H1 (cell line): ENCODE measurements around the gene BTN1A1. TPM values are rescaled to one million over a fixed set of nuclear protein-coding genes. Genes with fewer than 3 reads are reported as not detected.

ENCODE experiments used
- CTCF ChIA-PET: fragments of 300-600 bp; sonication (Branson Sonifier 250); formaldehyde crosslinking; loops from one replicate; lab custom pipeline; 2021; ENCODE audit not compliant: partially characterized antibody; lab: Charles Lee
- POLR2A ChIA-PET: fragments of 300-600 bp; sonication (Branson Sonifier 250); formaldehyde crosslinking; loops from one replicate; lab custom pipeline; 2021; ENCODE audit warnings: inconsistent platforms; ENCODE audit not compliant: partially characterized antibody; lab: Charles Lee
- DNase-seq, 2 experiments: peaks; one replicate each; pipeline versions ENCODE4 v3.0.0 to v3.0.0-alpha.2; 2010 to 2022; ENCODE audit warnings: low spot score in 2 of 2, low read depth in 1 of 2, mixed read lengths in 1 of 2
- FAIRE-seq: peaks from 2 replicates; lab custom pipeline; 2011; peaks lifted over from hg19 to GRCh38; lab: Jason Lieb, UNC
- H2AFZ ChIP-seq: 2 replicates; pipeline ENCODE4 v1.8.1; 2012; ENCODE audit warnings: low read length, inconsistent platforms
- H2AK5ac ChIP-seq: 2 replicates; pipeline ENCODE4 v1.6.1; 2013; ENCODE audit warnings: low read depth, low read length
- H2BK120ac ChIP-seq: replicated peaks from 2 replicates; pipeline ENCODE3; 2013; ENCODE audit warnings: low read depth, low read length, inconsistent platforms
- H2BK12ac ChIP-seq: 2 replicates; pipeline ENCODE4 v1.6.1; 2013; ENCODE audit warnings: low read depth, low read length
- H2BK15ac ChIP-seq: 2 replicates; pipeline ENCODE4 v1.6.1; 2013; ENCODE audit warnings: low read length
- H2BK20ac ChIP-seq: 2 replicates; pipeline ENCODE4 v1.6.1; 2013; ENCODE audit warnings: low read length
- H2BK5ac ChIP-seq: 2 replicates; pipeline ENCODE4 v1.6.1; 2013; ENCODE audit warnings: low read depth, low read length
- H3K14ac ChIP-seq: 2 replicates; pipeline ENCODE4 v1.6.1; 2013; ENCODE audit warnings: inconsistent platforms; ENCODE audit not compliant: insufficient read length
- H3K18ac ChIP-seq: 2 replicates; pipeline ENCODE4 v1.6.1; 2013; ENCODE audit warnings: low read length; ENCODE audit errors: extremely low read depth
- H3K23ac ChIP-seq: 2 replicates; pipeline ENCODE4 v1.6.1; 2013; ENCODE audit warnings: inconsistent platforms; ENCODE audit not compliant: insufficient read length
- H3K23me2 ChIP-seq: 2 replicates; pipeline ENCODE4 v1.6.1; 2013; ENCODE audit warnings: low read depth, low read length
- H3K27ac ChIP-seq: 2 replicates; pipeline ENCODE4 v1.6.1; 2011; ENCODE audit warnings: low read depth, low read length, inconsistent platforms
- H3K27me3 ChIP-seq, 4 experiments: replicated peaks in 1 of 4; 1 replicate in 1 of 4; 2 replicates in 3 of 4; pipeline versions ENCODE4 v1.6.1 to v1.8.1; 2011 to 2013; ENCODE audit warnings: low read length in 3 of 4, mild to moderate bottlenecking in 3 of 4, inconsistent platforms in 2 of 4, mixed read lengths in 2 of 4, moderate library complexity in 1 of 4; ENCODE audit not compliant: control insufficient read depth in 3 of 4, insufficient read depth in 3 of 4; ENCODE audit errors: extremely low read depth in 1 of 4
- H3K36me3 ChIP-seq, 4 experiments: 2 replicates each; pipeline versions ENCODE4 v1.6.1 to v1.8.1; 2011 to 2013; ENCODE audit warnings: mild to moderate bottlenecking in 4 of 4, low read length in 3 of 4, moderate library complexity in 2 of 4, control low read depth in 1 of 4, inconsistent platforms in 1 of 4; ENCODE audit not compliant: insufficient read depth in 4 of 4, control insufficient read depth in 2 of 4
- H3K4ac ChIP-seq: replicated peaks from 2 replicates; pipeline ENCODE3; 2013; ENCODE audit warnings: low read length, low read depth, mixed read lengths, inconsistent platforms; ENCODE audit not compliant: insufficient read length
- H3K4me1 ChIP-seq, 4 experiments: replicated peaks in 1 of 4; 1 replicate in 1 of 4; 2 replicates in 3 of 4; pipeline versions ENCODE4 v1.6.1 to v1.8.1; 2011 to 2013; ENCODE audit warnings: low read length in 3 of 4, inconsistent platforms in 2 of 4, mixed read lengths in 1 of 4; ENCODE audit not compliant: insufficient read depth in 4 of 4, control insufficient read depth in 3 of 4
- H3K4me2 ChIP-seq, 2 experiments: 2 replicates each; pipeline versions ENCODE4 v1.6.1 to v1.8.1; 2011 to 2013; ENCODE audit warnings: low read depth in 2 of 2, low read length in 2 of 2, control low read depth in 1 of 2, inconsistent platforms in 1 of 2, mild to moderate bottlenecking in 1 of 2; ENCODE audit not compliant: insufficient read depth in 1 of 2
- H3K4me3 ChIP-seq, 4 experiments: fragments of 200-600, 300-600 bp in 1 of 4; sonication (generic), shearing (Covaris generic), sonication (Bioruptor Twin) in 1 of 4; 2 replicates each; pipeline versions ENCODE4 v1.5.1 to v1.8.1; 2011 to 2016; ENCODE audit warnings: low read length in 4 of 4, low read depth in 3 of 4, control low read depth in 2 of 4, inconsistent platforms in 2 of 4, mild to moderate bottlenecking in 2 of 4, mixed read lengths in 1 of 4, moderate library complexity in 1 of 4; ENCODE audit not compliant: insufficient read depth in 2 of 4; ENCODE audit errors: extremely low read depth in 1 of 4
- H3K56ac ChIP-seq: replicated peaks from 2 replicates; pipeline ENCODE3; 2013; ENCODE audit warnings: low read depth, mild to moderate bottlenecking, mixed read lengths, low read length, inconsistent platforms; ENCODE audit not compliant: insufficient read length
- H3K79me1 ChIP-seq: 2 replicates; pipeline ENCODE4 v1.6.1; 2013; ENCODE audit warnings: low read depth, low read length, control low read depth
- H3K79me2 ChIP-seq, 2 experiments: 2 replicates each; pipeline versions ENCODE4 v1.6.1 to v1.8.1; 2012 to 2013; ENCODE audit warnings: low read length in 2 of 2, mild to moderate bottlenecking in 2 of 2, inconsistent platforms in 1 of 2; ENCODE audit not compliant: insufficient read depth in 2 of 2, control insufficient read depth in 1 of 2
- H3K9ac ChIP-seq, 4 experiments: replicated peaks in 1 of 4; 1 replicate in 1 of 4; 2 replicates in 3 of 4; pipeline versions ENCODE4 v1.6.1 to v1.8.1; 2011 to 2013; ENCODE audit warnings: low read depth in 3 of 4, low read length in 3 of 4, control low read depth in 2 of 4, mild to moderate bottlenecking in 2 of 4, moderate library complexity in 2 of 4, inconsistent platforms in 1 of 4; ENCODE audit errors: extremely low read depth in 1 of 4
- H3K9me3 ChIP-seq, 2 experiments: 2 replicates each; pipeline versions ENCODE4 v1.6.1 to v1.8.1; 2012 to 2013; ENCODE audit warnings: mild to moderate bottlenecking in 2 of 2, moderate library complexity in 2 of 2, control low read depth in 1 of 2, inconsistent platforms in 1 of 2, low read depth in 1 of 2, low read length in 1 of 2, mixed read lengths in 1 of 2; ENCODE audit not compliant: insufficient read depth in 2 of 2
- H4K20me1 ChIP-seq, 2 experiments: replicated peaks in 1 of 2; 2 replicates each; pipeline versions ENCODE3 to v1.8.1; 2011 to 2013; ENCODE audit warnings: inconsistent platforms in 2 of 2, low read length in 2 of 2, mild to moderate bottlenecking in 1 of 2; ENCODE audit not compliant: insufficient read depth in 2 of 2, control insufficient read depth in 1 of 2
- H4K5ac ChIP-seq: 2 replicates; pipeline ENCODE4 v1.6.1; 2013; ENCODE audit warnings: low read length, low read depth, mixed read lengths, inconsistent platforms; ENCODE audit not compliant: insufficient read length
- H4K8ac ChIP-seq: 2 replicates; pipeline ENCODE4 v1.8.0; 2013; ENCODE audit warnings: mild to moderate bottlenecking, moderate library complexity, low read length, inconsistent platforms; ENCODE audit not compliant: insufficient read depth; ENCODE audit errors: extremely low read depth
- H4K91ac ChIP-seq: replicated peaks from 2 replicates; pipeline ENCODE3; 2013; ENCODE audit warnings: low read length, mixed read lengths, inconsistent platforms; ENCODE audit not compliant: insufficient read length
- CHD1 ChIP-seq: IDR thresholded peaks from 2 replicates; pipeline ENCODE4 v1.6.1; 2012; ENCODE audit warnings: low read depth, low read length, improper control_type of control experiment
- CTCF ChIP-seq, 3 experiments: IDR thresholded peaks; 1 replicate in 2 of 3; 2 replicates in 1 of 3; pipeline versions ENCODE4 v1.5.1 to v1.6.1; 2011; ENCODE audit warnings: low read length in 3 of 3, mild to moderate bottlenecking in 3 of 3, inconsistent platforms in 2 of 3, low read depth in 1 of 3, moderate library complexity in 1 of 3; ENCODE audit not compliant: insufficient read depth in 1 of 3; ENCODE audit errors: control extremely low read depth in 1 of 3
- GABPA ChIP-seq: IDR thresholded peaks from 2 replicates; pipeline ENCODE4 v1.6.1; 2011; ENCODE audit warnings: mild to moderate bottlenecking, low read length, moderate library complexity, borderline replicate concordance; ENCODE audit not compliant: insufficient read depth
- HDAC6 ChIP-seq: IDR thresholded peaks from one replicate; pipeline ENCODE4 v1.7.1; 2012; ENCODE audit warnings: low read depth, mild to moderate bottlenecking, inconsistent platforms, low read length, moderate library complexity
- POLR2A ChIP-seq, 2 experiments: IDR thresholded peaks; 1 replicate in 1 of 2; 2 replicates in 1 of 2; pipeline ENCODE4 v1.6.1; 2011; ENCODE audit warnings: low read depth in 2 of 2, low read length in 2 of 2, mild to moderate bottlenecking in 2 of 2; ENCODE audit errors: control extremely low read depth in 1 of 2
- POU5F1 ChIP-seq: IDR thresholded peaks from 2 replicates; pipeline ENCODE4 v1.6.1; 2011; ENCODE audit warnings: low read depth, mild to moderate bottlenecking, low read length, moderate library complexity
- RFX5 ChIP-seq: IDR thresholded peaks from 2 replicates; pipeline ENCODE4 v1.6.1; 2011; ENCODE audit warnings: low read depth, low read length, improper control_type of control experiment, borderline replicate concordance
- RNF2 ChIP-seq: fragments of 200-900, 300-1000 bp; sonication (generic); IDR thresholded peaks from 2 replicates; pipeline ENCODE4 v1.7.1; 2016; ENCODE audit warnings: borderline replicate concordance, low read depth, mild to moderate bottlenecking, antibody characterized with exemption, low read length; ENCODE audit not compliant: poor library complexity, severe bottlenecking; ENCODE audit errors: missing control alignments
- SIRT6 ChIP-seq: IDR thresholded peaks from one replicate; pipeline ENCODE4 v1.7.1; 2012; ENCODE audit warnings: low read length, inconsistent platforms
- SUZ12 ChIP-seq: fragments of 200-600 bp; sonication (generic); IDR thresholded peaks from 2 replicates; pipeline ENCODE4 v1.6.1; 2012; ENCODE audit warnings: mild to moderate bottlenecking, inconsistent platforms, low read length, moderate library complexity, mixed read lengths
- ZNF274 ChIP-seq: IDR thresholded peaks from 2 replicates; pipeline ENCODE4 v1.7.0; 2012; ENCODE audit warnings: low read length, borderline replicate concordance; ENCODE audit errors: extremely low read depth
- WGBS, 2 experiments: shearing (Covaris generic) in 1 of 2; methylation state at CpG; one replicate each; pipeline versions ENCODE4 v1.1.6 to v1.1.7; 2013 to 2015; ENCODE audit warnings: low lambda C conversion rate in 2 of 2, mixed read lengths in 2 of 2, inconsistent platforms in 1 of 2, low coverage in 1 of 2, missing lambda C conversion rate in 1 of 2; ENCODE audit not compliant: insufficient replicate concordance in 2 of 2, insufficient coverage in 1 of 2, insufficient read length in 1 of 2; ENCODE audit errors: extremely low coverage in 1 of 2, missing lambda C conversion rate in 1 of 2; 5-methylcytosine and 5-hydroxymethylcytosine counted together
- polyA plus RNA-seq, 7 experiments: library from polyadenylated mRNA; depleted of rRNA in 3 of 7; stranded (reverse) in 5 of 7; unstranded in 2 of 7; fragments of >200 nt in 5 of 7; fragments of 200-250 nt in 2 of 7; gene quantifications; 1 replicate in 5 of 7; 2 replicates in 1 of 7; 4 replicates in 1 of 7; pipeline versions ENCODE4 v1.2.1 to v1.2.3, GENCODE V29; 2011 to 2013; ENCODE audit warnings: missing spikeins in 2 of 7, mixed read lengths in 2 of 7
- total RNA-seq: library from RNA; stranded (reverse); fragmentation: NEBNext Ultra II Directional; extraction: Animal tissue kit (Norgen Biotek cat#: 25700); gene quantifications from 2 replicates; pipeline ENCODE4 v1.2.1, GENCODE V29; 2021

Gene BTN1A1
- total and polyA plus RNA-seq, 2 of the 8 experiments (the other 6 are each of a cell fraction or from before 2014, with no cell fraction given), result 0.28 to 0.35 TPM

GRCh38 chr6:26476896-26477295, 23.2 kb upstream of the BTN1A1 start:
- Histone ChIP-seq H2BK15ac (no peak overlapping the region), H3K14ac (no peak overlapping the region), H2BK5ac (no peak overlapping the region), H3K4me3 (no peak overlapping the region), H2AFZ (no peak overlapping the region), H2BK12ac (no peak overlapping the region), H2BK120ac (no peak overlapping the region), H3K79me1 (no peaks in the 10 kb centered on the region), H3K36me3 (no peaks in the 10 kb centered on the region), H3K4ac (no peak overlapping the region), H4K91ac (no peak overlapping the region), H3K9me3 (peaks cover 0 to 6% of the 10 kb centered on the region in 2 experiments; a peak in 2 of 4 replicates), H4K20me1 (no peaks in the 10 kb centered on the region), H3K23ac (no peak overlapping the region), H3K79me2 (no peaks in the 10 kb centered on the region), H4K8ac (no peak overlapping the region), H3K27ac (no peak overlapping the region), H3K23me2 (no peaks in the 10 kb centered on the region), H3K56ac (no peak overlapping the region), H3K4me1 (peaks cover 6 to 14% (median 10%) of the 10 kb centered on the region in 4 experiments; a peak in 5 of 7 replicates), H3K27me3 (no peaks in the 10 kb centered on the region), H2AK5ac (no peak overlapping the region), H3K4me2 (no peak overlapping the region), H3K18ac (no peak overlapping the region), H2BK20ac (no peak overlapping the region), H4K5ac (no peak overlapping the region), H3K9ac (no peak overlapping the region)
- ChIA-PET CTCF (interaction anchor here (1.5 to 1.8 kb wide), 2 partner anchors 22 to 26 kb away, joined by 4 to 5 read pairs; no protein-coding TSS in a partner anchor), POLR2A (interaction anchor here (0.9 to 1.8 kb wide), 3 partner anchors 12 to 65 kb away, joined by 4 to 5 read pairs (median 4); no protein-coding TSS in a partner anchor)
- FAIRE-seq, result no peak
- DNase-seq, result no peak
- 96% methylated on average over 4 of the region's 4 CpGs; no CpG with 5 or more reads in 1 of the 2 experiments for WGBS, 2 experiments
- no peak for TF ChIP-seq RFX5
- TF ChIP-seq POU5F1, result no peak
- no peak for TF ChIP-seq SUZ12
- TF ChIP-seq GABPA, result no peak
- TF ChIP-seq HDAC6, result no peak
- no peak for TF ChIP-seq ZNF274
- TF ChIP-seq POLR2A (IDR thresholded peaks at IDR 0.05; ENCODE audit: control extremely low read depth in 1 of 2, low read depth in 2 of 2, low read length in 2 of 2), result no peak
- TF ChIP-seq CTCF (IDR thresholded peaks at IDR 0.05; ENCODE audit: control extremely low read depth in 1 of 3, insufficient read depth in 1 of 3, low read depth in 1 of 3, low read length in 3 of 3), result no peak
- no peak for TF ChIP-seq CHD1
- no peak for TF ChIP-seq SIRT6
- no peak for TF ChIP-seq RNF2
